A673 (cell line): Measurements from ENCODE around the gene SHLD2.
"Not testable (repeated sequence)": the region's sequence is repeated elsewhere in the genome, so short reads cannot be mapped to it uniquely, and the experiment has no call there.

Experiments used
- EZH2 ChIP-seq: fragments of 200-600 bp; sonication (generic); IDR thresholded peaks from 2 replicates; pipeline ENCODE4 v1.6.1; 2017; ENCODE audit warnings: borderline replicate concordance, low read depth, mild to moderate bottlenecking, mixed read lengths, antibody characterized with exemption, low read length; ENCODE audit not compliant: poor library complexity, severe bottlenecking
- TF ChIP-seq, protein P1 (sequence below): fragments of 300-800, 200-600 bp; sonication (generic); conservative IDR thresholded peaks from 2 replicates; pipeline ENCODE4 v1.5.1; 2017; ENCODE audit warnings: low read depth, mild to moderate bottlenecking, antibody characterized with exemption, low read length, moderate library complexity, mixed read lengths

DNA sequence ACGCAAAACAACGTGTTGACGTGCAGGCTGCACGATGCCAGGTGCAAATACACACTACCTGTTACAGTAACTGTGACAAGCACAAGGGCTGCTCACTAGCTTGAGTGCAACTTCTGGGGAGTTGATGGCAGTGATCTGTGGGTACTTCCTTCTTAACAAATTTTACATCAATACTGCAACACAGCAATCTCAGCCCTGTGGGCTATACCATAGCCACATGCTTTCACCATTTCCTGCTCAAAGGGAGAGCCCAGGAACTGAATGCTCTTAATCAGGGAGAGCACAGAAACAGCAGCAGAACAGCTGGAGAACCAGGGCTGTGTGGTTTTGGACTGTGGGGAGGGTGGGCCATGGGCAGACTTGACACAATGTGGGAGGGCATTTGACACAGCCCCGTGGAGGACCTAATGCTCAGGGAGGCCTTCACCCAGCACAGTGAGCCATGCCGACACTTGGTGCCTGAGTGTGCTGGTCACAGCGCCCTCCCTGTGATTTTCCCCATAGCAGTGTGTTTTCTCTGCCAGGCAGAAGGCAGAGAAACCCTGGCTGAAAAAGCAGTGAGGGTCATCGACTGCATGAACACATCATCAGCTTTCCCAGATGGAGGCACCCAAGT is 118.3 kb downstream of the SHLD2 start:
- TF ChIP-seq, protein P1, sequence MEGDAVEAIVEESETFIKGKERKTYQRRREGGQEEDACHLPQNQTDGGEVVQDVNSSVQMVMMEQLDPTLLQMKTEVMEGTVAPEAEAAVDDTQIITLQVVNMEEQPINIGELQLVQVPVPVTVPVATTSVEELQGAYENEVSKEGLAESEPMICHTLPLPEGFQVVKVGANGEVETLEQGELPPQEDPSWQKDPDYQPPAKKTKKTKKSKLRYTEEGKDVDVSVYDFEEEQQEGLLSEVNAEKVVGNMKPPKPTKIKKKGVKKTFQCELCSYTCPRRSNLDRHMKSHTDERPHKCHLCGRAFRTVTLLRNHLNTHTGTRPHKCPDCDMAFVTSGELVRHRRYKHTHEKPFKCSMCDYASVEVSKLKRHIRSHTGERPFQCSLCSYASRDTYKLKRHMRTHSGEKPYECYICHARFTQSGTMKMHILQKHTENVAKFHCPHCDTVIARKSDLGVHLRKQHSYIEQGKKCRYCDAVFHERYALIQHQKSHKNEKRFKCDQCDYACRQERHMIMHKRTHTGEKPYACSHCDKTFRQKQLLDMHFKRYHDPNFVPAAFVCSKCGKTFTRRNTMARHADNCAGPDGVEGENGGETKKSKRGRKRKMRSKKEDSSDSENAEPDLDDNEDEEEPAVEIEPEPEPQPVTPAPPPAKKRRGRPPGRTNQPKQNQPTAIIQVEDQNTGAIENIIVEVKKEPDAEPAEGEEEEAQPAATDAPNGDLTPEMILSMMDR = not testable (repeated sequence)
- TF ChIP-seq EZH2 = not testable (repeated sequence)
